AG04449 (cell line): ENCODE data around the gene MAT2A.

Source experiments
- CTCF ChIA-PET: fragments of 350-600 bp; formaldehyde crosslinking; extraction: SDS; loops from one replicate; lab custom pipeline; 2021; ENCODE audit warnings: antibody characterized with exemption; lab: Yijun Ruan, JAX
- POLR2A ChIA-PET: fragments of 400-600, 350-600 bp; formaldehyde crosslinking; extraction: SDS; loops from one replicate; lab custom pipeline; 2020; ENCODE audit warnings: antibody characterized with exemption, inconsistent platforms; lab: Yijun Ruan, JAX
- DNase-seq: peaks from one replicate; pipeline ENCODE4 v3.0.0-alpha.2; 2010; ENCODE audit warnings: low read depth, low spot score
- H3K4me3 ChIP-seq: 2 replicates; pipeline ENCODE4 v1.5.1; 2011; ENCODE audit warnings: low read depth, mild to moderate bottlenecking, control low read depth, low read length
- TF ChIP-seq, protein P1 (sequence below): IDR thresholded peaks from one replicate; pipeline ENCODE4 v1.5.1; 2011; ENCODE audit warnings: mild to moderate bottlenecking, moderate library complexity, low read length, control low read depth, inconsistent platforms; ENCODE audit not compliant: insufficient read depth; ENCODE audit errors: missing control alignments

The MAT2A gene

DNA sequence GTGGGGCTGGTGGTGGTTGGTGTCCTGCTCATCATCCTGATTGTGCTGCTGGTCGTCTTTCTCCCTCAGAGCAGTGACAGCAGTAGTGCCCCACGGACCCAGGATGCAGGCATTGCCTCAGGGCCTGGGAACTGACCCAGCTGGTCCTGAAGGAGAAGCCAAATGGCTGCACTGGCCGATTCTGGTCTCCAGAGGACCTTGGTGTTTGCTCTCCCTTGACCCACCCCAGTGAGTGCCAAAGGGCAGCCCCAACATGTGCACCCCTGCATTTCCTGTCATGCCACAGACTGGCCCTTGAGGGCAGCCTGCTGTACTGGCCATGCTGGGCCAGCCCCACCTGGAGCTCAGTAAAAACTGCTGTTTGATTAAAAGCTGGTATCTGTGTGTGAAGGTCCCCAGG is 54.1 kb downstream of the MAT2A start:
- ChIA-PET CTCF (no interaction called here), POLR2A (no interaction called here)
- TF ChIP-seq, protein P1, sequence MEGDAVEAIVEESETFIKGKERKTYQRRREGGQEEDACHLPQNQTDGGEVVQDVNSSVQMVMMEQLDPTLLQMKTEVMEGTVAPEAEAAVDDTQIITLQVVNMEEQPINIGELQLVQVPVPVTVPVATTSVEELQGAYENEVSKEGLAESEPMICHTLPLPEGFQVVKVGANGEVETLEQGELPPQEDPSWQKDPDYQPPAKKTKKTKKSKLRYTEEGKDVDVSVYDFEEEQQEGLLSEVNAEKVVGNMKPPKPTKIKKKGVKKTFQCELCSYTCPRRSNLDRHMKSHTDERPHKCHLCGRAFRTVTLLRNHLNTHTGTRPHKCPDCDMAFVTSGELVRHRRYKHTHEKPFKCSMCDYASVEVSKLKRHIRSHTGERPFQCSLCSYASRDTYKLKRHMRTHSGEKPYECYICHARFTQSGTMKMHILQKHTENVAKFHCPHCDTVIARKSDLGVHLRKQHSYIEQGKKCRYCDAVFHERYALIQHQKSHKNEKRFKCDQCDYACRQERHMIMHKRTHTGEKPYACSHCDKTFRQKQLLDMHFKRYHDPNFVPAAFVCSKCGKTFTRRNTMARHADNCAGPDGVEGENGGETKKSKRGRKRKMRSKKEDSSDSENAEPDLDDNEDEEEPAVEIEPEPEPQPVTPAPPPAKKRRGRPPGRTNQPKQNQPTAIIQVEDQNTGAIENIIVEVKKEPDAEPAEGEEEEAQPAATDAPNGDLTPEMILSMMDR, result no peak

More for the DNA sequence above, 54.1 kb downstream of the MAT2A start:
- H3K4me3 ChIP-seq, result no peak overlapping the region
- no peak for DNase-seq
